ENCODE data around the gene IKBIP.

The IKBIP gene, protein sequence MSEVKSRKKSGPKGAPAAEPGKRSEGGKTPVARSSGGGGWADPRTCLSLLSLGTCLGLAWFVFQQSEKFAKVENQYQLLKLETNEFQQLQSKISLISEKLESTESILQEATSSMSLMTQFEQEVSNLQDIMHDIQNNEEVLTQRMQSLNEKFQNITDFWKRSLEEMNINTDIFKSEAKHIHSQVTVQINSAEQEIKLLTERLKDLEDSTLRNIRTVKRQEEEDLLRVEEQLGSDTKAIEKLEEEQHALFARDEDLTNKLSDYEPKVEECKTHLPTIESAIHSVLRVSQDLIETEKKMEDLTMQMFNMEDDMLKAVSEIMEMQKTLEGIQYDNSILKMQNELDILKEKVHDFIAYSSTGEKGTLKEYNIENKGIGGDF

DNA sequence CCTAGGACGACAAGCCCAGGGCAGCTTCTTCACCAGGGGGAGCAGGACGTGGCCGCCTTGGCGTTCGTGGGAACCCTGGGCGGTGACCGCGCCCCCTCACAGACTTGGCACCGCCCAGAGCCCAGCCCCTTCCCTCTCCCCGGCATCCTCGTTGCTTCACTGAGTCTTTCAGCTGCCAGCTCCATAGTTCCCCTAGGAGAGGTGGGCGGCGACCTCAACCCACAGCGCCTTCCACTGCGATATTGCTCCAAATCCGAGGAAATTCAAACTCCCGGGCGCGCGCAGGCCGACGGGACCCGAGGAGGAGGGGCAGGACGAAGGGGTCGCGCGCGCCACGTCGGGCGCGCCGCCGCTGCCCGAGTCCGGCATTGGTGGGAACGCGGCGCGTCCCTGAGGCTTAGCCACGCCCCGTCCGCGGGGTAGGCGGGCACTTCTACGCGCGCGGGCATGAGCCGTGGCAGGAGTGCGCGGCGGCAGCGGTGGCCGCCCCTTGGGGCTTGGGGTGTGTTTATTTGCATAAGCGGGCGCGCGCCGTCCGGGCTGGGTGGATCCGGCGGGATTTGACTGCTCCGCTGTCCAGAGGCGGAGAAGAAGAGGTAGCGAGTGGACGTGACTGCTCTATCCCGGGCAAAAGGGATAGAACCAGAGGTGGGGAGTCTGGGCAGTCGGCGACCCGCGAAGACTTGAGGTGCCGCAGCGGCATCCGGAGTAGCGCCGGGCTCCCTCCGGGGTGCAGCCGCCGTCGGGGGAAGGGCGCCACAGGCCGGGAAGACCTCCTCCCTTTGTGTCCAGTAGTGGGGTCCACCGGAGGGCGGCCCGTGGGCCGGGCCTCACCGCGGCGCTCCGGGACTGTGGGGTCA, at the start of gene IKBIP, which contains the start of gene APAF1:
TSS of gene IKBIP (minus strand) at position 77 of the 860 bp plus-strand sequence. CDS start 87 bp downstream, outside the sequence.
TSS of gene APAF1 (plus strand) at position 579 of the 860 bp plus-strand sequence. CDS start 3,070 bp downstream, outside the sequence.
- Histone ChIP-seq H3K27me3 (ENCODE audit: insufficient read depth, low read length, poor library complexity) (no peaks in the 10 kb centered on the region), H3K4me3 (ENCODE audit: low read depth in 1 of 2, low read length in 2 of 2) (peak within 1 kb of the TSS; percentile 70 to 89), H3K4me1 (ENCODE audit: insufficient read depth, low read length) (peaks cover 45% of the 10 kb centered on the region), H3K27ac (ENCODE audit: low read length) (peak within 1 kb of the TSS; percentile 79), H3K36me3 (ENCODE audit: insufficient read depth, low read length) (peaks cover 13% of the 10 kb centered on the region), H3K79me2 (ENCODE audit: insufficient read depth, low read length) (peaks cover 74% of the 10 kb centered on the region), H3K9me3 (ENCODE audit: insufficient read depth, low read length, severe bottlenecking) (no peaks in the 10 kb centered on the region), H3K9ac (ENCODE audit: low read depth, low read length) (peak within 1 kb of the TSS; percentile 83), H4K20me1 (ENCODE audit: insufficient read depth, low read length) (no peaks in the 10 kb centered on the region), H3K4me2 (ENCODE audit: insufficient read depth, low read length) (peak within 1 kb of the TSS; percentile 77), H2AFZ (ENCODE audit: low read depth, low read length) (peak within 1 kb of the TSS; percentile 94)
- DNase-seq (peak; percentile 96), ATAC-seq (ENCODE audit: insufficient read depth, low read depth) (peak; percentile 83)
- TF ChIP-seq, protein P1, sequence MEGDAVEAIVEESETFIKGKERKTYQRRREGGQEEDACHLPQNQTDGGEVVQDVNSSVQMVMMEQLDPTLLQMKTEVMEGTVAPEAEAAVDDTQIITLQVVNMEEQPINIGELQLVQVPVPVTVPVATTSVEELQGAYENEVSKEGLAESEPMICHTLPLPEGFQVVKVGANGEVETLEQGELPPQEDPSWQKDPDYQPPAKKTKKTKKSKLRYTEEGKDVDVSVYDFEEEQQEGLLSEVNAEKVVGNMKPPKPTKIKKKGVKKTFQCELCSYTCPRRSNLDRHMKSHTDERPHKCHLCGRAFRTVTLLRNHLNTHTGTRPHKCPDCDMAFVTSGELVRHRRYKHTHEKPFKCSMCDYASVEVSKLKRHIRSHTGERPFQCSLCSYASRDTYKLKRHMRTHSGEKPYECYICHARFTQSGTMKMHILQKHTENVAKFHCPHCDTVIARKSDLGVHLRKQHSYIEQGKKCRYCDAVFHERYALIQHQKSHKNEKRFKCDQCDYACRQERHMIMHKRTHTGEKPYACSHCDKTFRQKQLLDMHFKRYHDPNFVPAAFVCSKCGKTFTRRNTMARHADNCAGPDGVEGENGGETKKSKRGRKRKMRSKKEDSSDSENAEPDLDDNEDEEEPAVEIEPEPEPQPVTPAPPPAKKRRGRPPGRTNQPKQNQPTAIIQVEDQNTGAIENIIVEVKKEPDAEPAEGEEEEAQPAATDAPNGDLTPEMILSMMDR (IDR thresholded peaks at IDR 0.05; ENCODE audit: borderline replicate concordance, extremely low read depth, low read length, poor library complexity, severe bottlenecking) = no peak
- no peak for TF ChIP-seq EZH2 (IDR thresholded peaks at IDR 0.05; ENCODE audit: borderline replicate concordance, low read depth, low read length, severe bottlenecking)

DNA sequence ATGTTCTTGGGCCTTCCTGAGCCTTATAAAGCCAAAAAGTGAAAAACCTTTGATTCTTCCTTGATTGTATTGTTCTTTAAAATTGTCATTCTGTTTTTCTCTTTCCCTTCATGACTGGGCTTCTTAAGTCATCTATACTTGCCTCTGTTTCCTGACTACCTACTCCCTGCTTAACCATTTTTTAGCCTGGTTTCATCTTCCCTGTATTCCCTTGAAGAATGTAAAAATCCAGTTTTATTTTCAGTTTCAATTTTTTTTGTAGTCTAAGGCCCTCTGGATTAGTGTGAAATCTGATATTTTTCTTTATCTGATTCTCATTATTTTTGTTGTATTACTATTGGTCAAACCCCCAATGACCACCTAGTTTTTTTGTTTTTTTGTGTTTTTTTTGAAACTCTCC, 46.8 kb upstream of the IKBIP start:
- H3K79me2 ChIP-seq (ENCODE audit: insufficient read depth, low read length) = no peaks in the 10 kb centered on the region
- no peak overlapping the region for H3K9ac ChIP-seq (ENCODE audit: low read depth, low read length)
- H3K4me1 ChIP-seq (ENCODE audit: insufficient read depth, low read length) = no peaks in the 10 kb centered on the region
- H3K4me2 ChIP-seq (ENCODE audit: insufficient read depth, low read length) = no peak overlapping the region
- no peak overlapping the region for H3K27ac ChIP-seq (ENCODE audit: low read length)
- H4K20me1 ChIP-seq (ENCODE audit: insufficient read depth, low read length) = no peaks in the 10 kb centered on the region
- ATAC-seq (ENCODE audit: insufficient read depth, low read depth) = no peak
- no peak overlapping the region for H3K4me3 ChIP-seq (ENCODE audit: low read depth in 1 of 2, low read length in 2 of 2)
- H3K9me3 ChIP-seq (ENCODE audit: insufficient read depth, low read length, severe bottlenecking) = no peaks in the 10 kb centered on the region
- no peak for TF ChIP-seq EZH2 (IDR thresholded peaks at IDR 0.05; ENCODE audit: borderline replicate concordance, low read depth, low read length, severe bottlenecking)
- TF ChIP-seq, protein P1 (IDR thresholded peaks at IDR 0.05; ENCODE audit: borderline replicate concordance, extremely low read depth, low read length, poor library complexity, severe bottlenecking) = no peak
- no peak overlapping the region for H2AFZ ChIP-seq (ENCODE audit: low read depth, low read length)
- peaks cover 33% of the 10 kb centered on the region; the same call in 1 of the 2 replicates for H3K36me3 ChIP-seq (ENCODE audit: insufficient read depth, low read length)
- no peaks in the 10 kb centered on the region for H3K27me3 ChIP-seq (ENCODE audit: insufficient read depth, low read length, poor library complexity)
- DNase-seq = no peak

DNA sequence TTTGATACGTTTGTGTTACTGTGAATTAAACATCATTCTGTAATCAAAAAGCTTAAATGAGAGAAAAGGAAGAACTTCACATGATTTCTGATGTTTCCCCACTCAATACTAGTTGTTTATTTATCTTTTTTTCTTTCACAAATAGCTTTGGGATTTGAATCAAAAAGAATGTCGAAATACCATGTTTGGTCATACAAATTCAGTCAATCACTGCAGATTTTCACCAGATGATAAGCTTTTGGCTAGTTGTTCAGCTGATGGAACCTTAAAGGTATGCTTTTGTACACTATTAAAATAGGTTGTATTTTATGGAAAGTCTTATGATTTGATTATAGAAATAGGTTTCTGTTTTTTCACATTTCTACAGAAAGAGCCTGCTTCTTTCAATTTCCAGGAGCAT, 42.0 kb upstream of the IKBIP start:
- H3K4me1 ChIP-seq (ENCODE audit: insufficient read depth, low read length) = no peaks in the 10 kb centered on the region
- no peak overlapping the region for H2AFZ ChIP-seq (ENCODE audit: low read depth, low read length)
- no peak overlapping the region for H3K4me3 ChIP-seq (ENCODE audit: low read depth in 1 of 2, low read length in 2 of 2)
- no peak overlapping the region for H3K9ac ChIP-seq (ENCODE audit: low read depth, low read length)
- DNase-seq = no peak
- no peak overlapping the region for H3K27ac ChIP-seq (ENCODE audit: low read length)
- no peaks in the 10 kb centered on the region for H3K9me3 ChIP-seq (ENCODE audit: insufficient read depth, low read length, severe bottlenecking)
- H4K20me1 ChIP-seq (ENCODE audit: insufficient read depth, low read length) = no peaks in the 10 kb centered on the region
- no peaks in the 10 kb centered on the region for H3K27me3 ChIP-seq (ENCODE audit: insufficient read depth, low read length, poor library complexity)
- H3K79me2 ChIP-seq (ENCODE audit: insufficient read depth, low read length) = no peaks in the 10 kb centered on the region
- peaks cover 52% of the 10 kb centered on the region for H3K36me3 ChIP-seq (ENCODE audit: insufficient read depth, low read length)
- H3K4me2 ChIP-seq (ENCODE audit: insufficient read depth, low read length) = no peak overlapping the region
- ATAC-seq (ENCODE audit: insufficient read depth, low read depth) = no peak
- no peak for TF ChIP-seq EZH2 (IDR thresholded peaks at IDR 0.05; ENCODE audit: borderline replicate concordance, low read depth, low read length, severe bottlenecking)
- TF ChIP-seq, protein P1 (IDR thresholded peaks at IDR 0.05; ENCODE audit: borderline replicate concordance, extremely low read depth, low read length, poor library complexity, severe bottlenecking) = no peak

All from DND-41 (cell line).